GM23338 (cell line): ENCODE measurements around the gene COMMD8. TPM values are rescaled to one million over a fixed set of nuclear protein-coding genes. Genes with fewer than 3 reads are reported as not detected.

Experiments
- ATAC-seq: fragments of 200-7000 bp; cut with Tn5 transposase; 3 replicates; pipeline ENCODE4 v1.9.1; 2020
- DNase-seq: peaks from one replicate; pipeline ENCODE4 v3.0.0-alpha.2; 2015; ENCODE audit warnings: low spot score
- H2AFZ ChIP-seq: fragments of 200-600 bp; sonication (generic); 2 replicates; pipeline ENCODE4 v1.8.0; 2016; ENCODE audit warnings: antibody characterized with exemption, mild to moderate bottlenecking, moderate library complexity
- H3F3A ChIP-seq: fragments of 200-600 bp; sonication (generic); replicated peaks from 2 replicates; pipeline ENCODE4 v1.8.0; 2017; ENCODE audit warnings: antibody characterized with exemption, mixed run types, low read depth
- H3K27ac ChIP-seq: fragments of 200-600 bp; sonication (generic); 2 replicates; pipeline ENCODE4 v1.6.1; 2016; ENCODE audit warnings: low read depth
- H3K27me3 ChIP-seq: fragments of 200-600 bp; sonication (generic); 2 replicates; pipeline ENCODE4 v1.8.0; 2016; ENCODE audit warnings: mild to moderate bottlenecking, mixed run types, moderate library complexity; ENCODE audit not compliant: insufficient read depth
- H3K36me3 ChIP-seq: fragments of 200-600 bp; sonication (generic); 2 replicates; pipeline ENCODE4 v1.8.0; 2016; ENCODE audit warnings: mild to moderate bottlenecking; ENCODE audit not compliant: insufficient read depth
- H3K4me1 ChIP-seq: fragments of 200-600 bp; sonication (generic); 2 replicates; pipeline ENCODE4 v1.8.0; 2016; ENCODE audit warnings: mild to moderate bottlenecking, moderate library complexity; ENCODE audit not compliant: insufficient read depth
- H3K4me2 ChIP-seq: fragments of 200-600 bp; sonication (generic); 2 replicates; pipeline ENCODE4 v1.7.1; 2017; ENCODE audit warnings: mixed run types
- H3K4me3 ChIP-seq: fragments of 200-600 bp; sonication (generic); 2 replicates; pipeline ENCODE4 v1.6.1; 2016; ENCODE audit warnings: mixed run types
- H3K79me2 ChIP-seq: fragments of 200-600 bp; sonication (generic); replicated peaks from 2 replicates; pipeline ENCODE4 v1.8.0; 2017; ENCODE audit warnings: mild to moderate bottlenecking; ENCODE audit not compliant: insufficient read depth
- H3K9me2 ChIP-seq: fragments of 200-600 bp; sonication (generic); 2 replicates; pipeline ENCODE4 v1.8.0; 2017; ENCODE audit not compliant: insufficient read depth
- H4K20me1 ChIP-seq: fragments of 200-600 bp; sonication (generic); replicated peaks from 2 replicates; pipeline ENCODE4 v1.8.0; 2017; ENCODE audit warnings: mild to moderate bottlenecking; ENCODE audit not compliant: insufficient read depth
- H3K27ac Mint-ChIP-seq: 2 replicates; pipeline ENCODE4 v1.8.0; 2020; ENCODE audit warnings: inconsistent platforms, mild to moderate bottlenecking, moderate library complexity, mixed read lengths
- H3K27me3 Mint-ChIP-seq: 3 replicates; pipeline ENCODE4 v1.8.0; 2022; ENCODE audit warnings: low read depth, mild to moderate bottlenecking, moderate library complexity, mixed read lengths, inconsistent platforms; ENCODE audit not compliant: insufficient read depth, poor library complexity
- H3K36me3 Mint-ChIP-seq: 3 replicates; pipeline ENCODE4 v1.8.0; 2021; ENCODE audit warnings: low read depth, mild to moderate bottlenecking, inconsistent platforms, moderate library complexity, mixed read lengths
- H3K4me1 Mint-ChIP-seq: 3 replicates; pipeline ENCODE4 v1.8.0; 2020; ENCODE audit warnings: mild to moderate bottlenecking, inconsistent platforms, mixed read lengths
- H3K4me3 Mint-ChIP-seq: 3 replicates; pipeline ENCODE4 v1.8.0; 2021; ENCODE audit warnings: moderate library complexity, mild to moderate bottlenecking, inconsistent platforms, mixed read lengths
- H3K9me3 Mint-ChIP-seq: 3 replicates; pipeline ENCODE4 v1.8.0; 2020; ENCODE audit warnings: moderate library complexity, mild to moderate bottlenecking, inconsistent platforms, mixed read lengths
- ETS1 ChIP-seq: IDR thresholded peaks from 2 replicates; pipeline ENCODE4 v1.6.1; 2016; ENCODE audit warnings: antibody characterized with exemption
- EZH2 ChIP-seq: fragments of 200-600 bp; sonication (generic); IDR thresholded peaks from one replicate; pipeline ENCODE4 v1.8.0; 2017; ENCODE audit warnings: antibody characterized with exemption, mild to moderate bottlenecking, low read depth; ENCODE audit not compliant: unreplicated experiment
- JUNB ChIP-seq: IDR thresholded peaks from one replicate; pipeline ENCODE4 v1.6.1; 2016; ENCODE audit warnings: antibody characterized with exemption; ENCODE audit not compliant: unreplicated experiment
- POLR2AphosphoS5 ChIP-seq: IDR thresholded peaks from 2 replicates; pipeline ENCODE4 v1.6.1; 2016; ENCODE audit warnings: antibody characterized with exemption, low read depth
- REST ChIP-seq: IDR thresholded peaks from one replicate; pipeline ENCODE4 v1.6.1; 2018; ENCODE audit warnings: antibody characterized with exemption; ENCODE audit not compliant: unreplicated experiment
- ZNF114 ChIP-seq: fragments of 250-450 bp; sonication (Bioruptor Pico); IDR thresholded peaks from 2 replicates; pipeline ENCODE4 v1.5.0; 2020; ENCODE audit warnings: mild to moderate bottlenecking, moderate library complexity
- ZNF462 ChIP-seq: fragments of 250-450 bp; sonication (Bioruptor Pico); IDR thresholded peaks from 2 replicates; pipeline ENCODE4 v1.5.0; 2020; ENCODE audit warnings: mild to moderate bottlenecking, moderate library complexity
- polyA plus RNA-seq: library from polyadenylated mRNA; unstranded; fragments of >200 nt; fragmentation: Nextera tagmentation; extraction: Ambion mirVana; gene quantifications from 2 replicates; pipeline ENCODE4 v1.2.1, GENCODE V29; 2016
- total RNA-seq: library from RNA; depleted of rRNA; stranded (reverse); fragments of >200 nt; shearing (Covaris generic); gene quantifications from 2 replicates; pipeline ENCODE4 v1.2.3, GENCODE V29; 2014

Gene COMMD8
- total and polyA plus RNA-seq, 2 experiments from 2014 or later = 8.4 to 20.6 TPM

- TF ChIP-seq ZNF462 (no peak), ZNF114 (no peak), REST (no peak), EZH2 (no peak)
These were observed 20.2 kb upstream of the COMMD8 start (continued) for GRCh38 chr4:47483745-47484144.

- Mint-ChIP-seq H3K27me3 (peaks cover 7% of the 10 kb centered on the region), H3K9me3 (no peaks in the 10 kb centered on the region), H3K36me3 (no peaks in the 10 kb centered on the region), H3K27ac (no peak overlapping the region), H3K4me3 (no peak overlapping the region), H3K4me1 (peaks cover 14% of the 10 kb centered on the region; the same call in 2 of the 3 replicates)
- H3K4me3 ChIP-seq = no peak overlapping the region
- ATAC-seq (no peak), DNase-seq (no peak)
- H3K79me2 ChIP-seq = no peaks in the 10 kb centered on the region
- H3K36me3 ChIP-seq = no peaks in the 10 kb centered on the region
- no peaks in the 10 kb centered on the region for H4K20me1 ChIP-seq
- no peaks in the 10 kb centered on the region for H3K27me3 ChIP-seq
- H3K9me2 ChIP-seq = no peaks in the 10 kb centered on the region
- no peak overlapping the region for H3K27ac ChIP-seq
- no peaks in the 10 kb centered on the region; the same call in 1 of the 2 replicates for H3K4me1 ChIP-seq
- H2AFZ ChIP-seq = no peak overlapping the region
- H3K4me2 ChIP-seq = no peak overlapping the region
- no peaks in the 10 kb centered on the region for H3F3A ChIP-seq
- TF ChIP-seq JUNB = no peak
- TF ChIP-seq ZNF114 = no peak
- TF ChIP-seq ETS1 = no peak
- no peak for TF ChIP-seq POLR2AphosphoS5
These were observed 18.8 kb upstream of the COMMD8 start for GRCh38 chr4:47482326-47482725.
